OCI-LY1 (cell line): ENCODE measurements around the gene FHIT.

Experiments
- CTCF ChIP-seq: fragments of 200-600 bp; sonication (generic), shearing (Covaris generic); IDR thresholded peaks from 2 replicates; pipeline ENCODE4 v1.5.1; 2017; ENCODE audit warnings: mild to moderate bottlenecking, antibody characterized with exemption, low read length, moderate library complexity, mixed read lengths
- EZH2 ChIP-seq: fragments of 200-600 bp; sonication (generic), shearing (Covaris generic); IDR thresholded peaks from 2 replicates; pipeline ENCODE4 v1.8.0; 2017; ENCODE audit warnings: borderline replicate concordance, mixed run types, mild to moderate bottlenecking, antibody characterized with exemption, low read length, moderate library complexity, mixed read lengths

- TF ChIP-seq CTCF (no peak), EZH2 (no peak)
Observed at GRCh38 chr3:60497902-60498301, 753.4 kb downstream of the FHIT start.
